SHP77 treated with DMSO at 0.1 percent for 48 hours (cell line): ENCODE results near the gene NPAS3.

Source experiments
- DNase-seq: peaks from one replicate; lab custom pipeline; 2025; lab: John Stamatoyannopoulos, UW

Gene NPAS3

GRCh38 chr14:33717866-33718265 is 779.2 kb downstream of the NPAS3 start:
- no peak for DNase-seq

GRCh38 chr14:33720284-33720787 is 781.7 kb downstream of the NPAS3 start:
- no peak for DNase-seq

- DNase-seq: no peak
Observed at GRCh38 chr14:33726685-33727084, 788.0 kb downstream of the NPAS3 start.

GRCh38 chr14:33727606-33728005 is 788.9 kb downstream of the NPAS3 start:
- no peak for DNase-seq

- DNase-seq: no peak
Observed at GRCh38 chr14:33728010-33728498, 789.4 kb downstream of the NPAS3 start.

GRCh38 chr14:33730156-33730555 is 791.5 kb downstream of the NPAS3 start:
- no peak for DNase-seq

GRCh38 chr14:33732175-33732574 is 793.5 kb downstream of the NPAS3 start:
- no peak for DNase-seq

GRCh38 chr14:33733310-33733709 is 794.6 kb downstream of the NPAS3 start:
- no peak for DNase-seq

GRCh38 chr14:33733721-33734120 is 795.0 kb downstream of the NPAS3 start:
- no peak for DNase-seq

- DNase-seq: no peak
Observed at GRCh38 chr14:33734387-33734786, 795.7 kb downstream of the NPAS3 start.

- no peak for DNase-seq
Observed at GRCh38 chr14:33736299-33736825, 797.7 kb downstream of the NPAS3 start.

GRCh38 chr14:33736979-33737378 is 798.3 kb downstream of the NPAS3 start:
- no peak for DNase-seq

GRCh38 chr14:33737446-33737845 is 798.8 kb downstream of the NPAS3 start:
- DNase-seq: no peak

- DNase-seq: no peak
Observed at GRCh38 chr14:33738029-33738428, 799.4 kb downstream of the NPAS3 start.

- DNase-seq: no peak
Observed at GRCh38 chr14:33738491-33738890, 799.8 kb downstream of the NPAS3 start.

- DNase-seq: no peak
Observed at GRCh38 chr14:33740531-33740930, 801.9 kb downstream of the NPAS3 start.

- no peak for DNase-seq
Observed at GRCh38 chr14:33742166-33742565, 803.5 kb downstream of the NPAS3 start.

- no peak for DNase-seq
Observed at GRCh38 chr14:33745163-33745562, 806.5 kb downstream of the NPAS3 start.

- DNase-seq: no peak
Observed at GRCh38 chr14:33747749-33748148, 809.1 kb downstream of the NPAS3 start.

- no peak for DNase-seq
Observed at GRCh38 chr14:33754261-33754660, 815.6 kb downstream of the NPAS3 start.

- DNase-seq: no peak
Observed at GRCh38 chr14:33755358-33755757, 816.7 kb downstream of the NPAS3 start.

GRCh38 chr14:33756833-33757232 is 818.2 kb downstream of the NPAS3 start:
- no peak for DNase-seq

GRCh38 chr14:33758547-33758946 is 819.9 kb downstream of the NPAS3 start:
- DNase-seq: no peak

GRCh38 chr14:33762161-33762851 is 823.6 kb downstream of the NPAS3 start:
- DNase-seq: no peak
